Prostate gland (tissue), 2 donors: ENCODE data around the gene PROK2.

Source experiments
- CTCF ChIP-seq, 4 experiments: fragments of 200-600 bp in 2 of 4; fragments of 450-650 bp in 2 of 4; sonication (generic) in 2 of 4; IDR thresholded peaks; 1 replicate in 3 of 4; 2 replicates in 1 of 4; pipeline ENCODE4 v1.5.1; 2016 to 2019; ENCODE audit warnings: antibody characterized with exemption in 4 of 4, mild to moderate bottlenecking in 2 of 4, moderate library complexity in 2 of 4
- POLR2A ChIP-seq: fragments of 450-650 bp; IDR thresholded peaks from one replicate; pipeline ENCODE4 v1.6.1; 2016; ENCODE audit warnings: antibody characterized with exemption, mild to moderate bottlenecking

GRCh38 chr3:71778353-71778752, 6.6 kb downstream of the PROK2 start:
- TF ChIP-seq POLR2A = no peak
- TF ChIP-seq CTCF (IDR thresholded peaks at IDR 0.05) = no peak
